GM18526 (cell line): ENCODE results near the gene ADARB2.

Experiments used
- POLR2A ChIP-seq: IDR thresholded peaks from 3 replicates; pipeline ENCODE4 v1.6.1; 2011; ENCODE audit not compliant: insufficient read length; ENCODE audit errors: extremely low read depth

The ADARB2 gene

GRCh38 chr10:1366811-1367425 lies 370.4 kb downstream of the ADARB2 start:
- no peak for TF ChIP-seq POLR2A

- TF ChIP-seq POLR2A: no peak
Measured at GRCh38 chr10:1366322-1366691, 371.0 kb downstream of the ADARB2 start.

GRCh38 chr10:1365540-1366321 lies 371.6 kb downstream of the ADARB2 start:
- no peak for TF ChIP-seq POLR2A

- no peak for TF ChIP-seq POLR2A
Measured at GRCh38 chr10:1364151-1364910, 373.0 kb downstream of the ADARB2 start.

GRCh38 chr10:1363446-1364121 lies 373.7 kb downstream of the ADARB2 start:
- no peak for TF ChIP-seq POLR2A

- no peak for TF ChIP-seq POLR2A
Measured at GRCh38 chr10:1362589-1363445, 374.5 kb downstream of the ADARB2 start.

DNA sequence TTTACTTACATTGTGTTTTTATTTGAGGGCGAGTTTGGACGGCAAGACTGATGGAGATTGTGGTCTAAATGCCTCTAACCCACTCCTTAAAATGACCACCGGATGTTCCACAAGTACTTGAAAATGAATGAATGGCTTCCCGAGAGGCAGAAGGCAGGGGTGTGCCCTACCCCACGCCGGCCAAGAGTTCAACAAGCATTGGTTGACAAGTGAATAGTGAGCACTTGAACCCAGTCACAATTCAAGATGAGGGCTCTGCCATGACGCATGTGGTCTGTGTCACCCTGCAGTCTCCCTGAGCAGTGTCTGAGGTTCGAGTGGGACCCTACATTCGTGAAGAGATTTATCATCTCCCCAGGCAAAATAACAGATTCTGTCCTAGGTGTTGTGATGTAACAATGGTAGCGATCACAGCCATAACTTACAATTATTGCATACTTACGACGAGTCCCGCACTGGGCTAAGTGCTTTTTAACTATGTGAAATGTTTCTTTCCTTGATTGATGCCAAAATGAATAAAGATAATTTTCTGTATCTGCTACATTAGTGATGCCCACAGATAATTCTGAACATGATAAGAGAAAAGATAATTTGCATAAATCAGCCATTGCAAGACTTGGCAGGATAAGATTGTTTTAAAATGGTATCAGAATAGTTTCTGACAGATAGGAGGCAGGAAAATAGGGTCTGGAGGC lies 375.8 kb downstream of the ADARB2 start:
- TF ChIP-seq POLR2A: no peak

GRCh38 chr10:1360558-1361164 lies 376.7 kb downstream of the ADARB2 start:
- no peak for TF ChIP-seq POLR2A

DNA sequence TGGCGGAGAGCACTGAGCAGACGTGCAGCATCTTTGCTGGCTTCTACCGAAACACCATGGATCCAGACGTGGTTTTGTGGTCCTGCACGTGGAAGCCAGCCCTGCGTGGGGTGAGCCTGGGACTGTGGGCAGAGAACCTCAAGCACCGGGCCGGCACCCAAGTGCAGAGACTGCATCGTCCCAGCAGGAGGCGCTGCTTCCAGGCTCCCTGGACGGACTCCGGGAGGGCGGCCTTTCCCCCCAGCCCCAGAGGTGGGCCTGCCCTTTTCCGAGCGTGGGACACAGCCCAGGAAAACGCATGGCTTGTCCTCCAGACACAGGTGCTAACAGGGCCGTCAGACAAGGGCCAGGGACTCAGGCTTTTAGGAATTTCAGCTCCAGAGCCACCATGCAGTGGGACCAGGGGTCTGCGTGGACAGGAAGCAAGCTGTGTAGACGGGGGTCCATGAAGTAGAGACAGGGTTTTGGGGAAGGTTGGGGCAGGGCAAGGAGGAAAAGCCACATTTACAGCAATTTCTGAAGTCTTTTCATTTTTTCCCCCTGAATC lies 377.2 kb downstream of the ADARB2 start:
- TF ChIP-seq POLR2A: no peak

DNA sequence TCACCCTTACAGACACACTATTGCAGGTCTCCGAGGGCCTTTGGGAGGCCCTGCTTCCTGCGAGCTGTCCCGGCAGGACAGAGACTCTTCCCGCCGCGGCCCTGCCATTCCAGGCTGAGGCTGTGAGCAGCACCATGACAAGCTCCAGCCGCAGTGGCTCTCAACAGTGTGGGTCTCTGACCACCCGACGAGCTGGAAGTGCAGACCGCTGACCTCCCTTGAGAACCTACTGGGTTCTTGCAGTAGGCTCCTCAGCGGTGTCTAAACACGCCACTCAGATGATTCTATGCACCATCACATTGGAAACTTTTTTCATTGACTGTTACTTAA lies 377.7 kb downstream of the ADARB2 start:
- no peak for TF ChIP-seq POLR2A

DNA sequence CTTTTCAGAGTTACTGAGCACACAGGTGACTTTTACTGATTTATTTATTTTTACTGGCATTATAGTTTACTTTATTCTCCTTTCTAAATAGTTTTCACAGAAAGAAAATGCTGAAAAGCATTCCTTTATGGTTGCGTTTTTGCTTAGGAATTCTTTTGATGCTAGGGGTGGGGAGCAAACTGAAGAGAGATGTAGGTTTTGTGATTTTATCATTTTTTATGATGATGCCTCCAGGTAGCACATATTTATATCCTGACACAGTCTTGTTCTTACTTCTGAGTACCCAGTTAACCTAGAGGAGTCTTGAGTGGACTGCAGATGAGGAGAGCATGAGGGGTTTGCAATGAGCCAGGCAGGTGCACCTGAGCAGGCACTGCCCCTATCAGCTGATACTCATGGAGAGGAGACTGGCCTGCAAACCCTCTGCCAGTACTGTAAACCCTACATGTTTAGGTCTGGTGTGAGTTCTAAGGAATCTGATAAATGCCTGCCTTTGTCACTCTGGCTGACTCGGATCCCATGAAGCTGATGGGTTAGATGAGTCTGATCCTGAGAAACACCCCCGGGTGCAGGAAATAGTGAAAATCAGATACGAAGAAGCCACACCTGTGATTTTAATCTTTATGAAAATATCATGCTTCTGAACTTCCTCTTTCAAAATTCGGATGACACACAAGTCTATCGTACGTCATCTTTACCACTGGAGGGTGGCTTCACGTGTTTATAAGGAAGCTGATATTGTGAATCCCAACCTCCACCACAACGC lies 378.3 kb downstream of the ADARB2 start:
- no peak for TF ChIP-seq POLR2A

DNA sequence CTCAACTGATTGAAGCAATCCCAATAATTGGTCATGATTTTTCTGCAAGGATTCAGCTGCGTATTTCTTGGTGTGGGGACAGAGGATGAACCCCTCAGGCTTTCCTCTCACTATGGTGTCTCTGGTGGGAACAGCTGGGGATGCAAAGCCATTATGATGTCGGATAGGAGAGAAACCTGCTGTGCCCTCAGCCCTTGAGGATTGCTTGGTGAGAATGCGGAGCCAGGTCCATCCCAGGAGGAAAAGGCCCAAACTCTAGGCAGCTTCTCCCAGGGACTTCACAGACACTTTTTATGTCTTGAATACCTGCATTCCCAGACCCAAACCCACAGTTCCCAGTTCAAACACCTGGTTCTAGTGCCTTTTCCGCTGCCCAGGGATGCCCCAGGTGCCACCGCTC lies 379.2 kb downstream of the ADARB2 start:
- TF ChIP-seq POLR2A: no peak

- TF ChIP-seq POLR2A: no peak
Measured at GRCh38 chr10:1356349-1356748, 381.0 kb downstream of the ADARB2 start.
